DMS 273 (cell line): Measurements from ENCODE around the gene FYTTD1.
A peak's percentile ranks its signal among the peaks of the same experiment; 100 is the strongest.

Experiments
- DNase-seq: peaks from one replicate; lab custom pipeline; 2025; ENCODE audit not compliant: unreplicated experiment; lab: John Stamatoyannopoulos, UW

The FYTTD1 gene

DNA sequence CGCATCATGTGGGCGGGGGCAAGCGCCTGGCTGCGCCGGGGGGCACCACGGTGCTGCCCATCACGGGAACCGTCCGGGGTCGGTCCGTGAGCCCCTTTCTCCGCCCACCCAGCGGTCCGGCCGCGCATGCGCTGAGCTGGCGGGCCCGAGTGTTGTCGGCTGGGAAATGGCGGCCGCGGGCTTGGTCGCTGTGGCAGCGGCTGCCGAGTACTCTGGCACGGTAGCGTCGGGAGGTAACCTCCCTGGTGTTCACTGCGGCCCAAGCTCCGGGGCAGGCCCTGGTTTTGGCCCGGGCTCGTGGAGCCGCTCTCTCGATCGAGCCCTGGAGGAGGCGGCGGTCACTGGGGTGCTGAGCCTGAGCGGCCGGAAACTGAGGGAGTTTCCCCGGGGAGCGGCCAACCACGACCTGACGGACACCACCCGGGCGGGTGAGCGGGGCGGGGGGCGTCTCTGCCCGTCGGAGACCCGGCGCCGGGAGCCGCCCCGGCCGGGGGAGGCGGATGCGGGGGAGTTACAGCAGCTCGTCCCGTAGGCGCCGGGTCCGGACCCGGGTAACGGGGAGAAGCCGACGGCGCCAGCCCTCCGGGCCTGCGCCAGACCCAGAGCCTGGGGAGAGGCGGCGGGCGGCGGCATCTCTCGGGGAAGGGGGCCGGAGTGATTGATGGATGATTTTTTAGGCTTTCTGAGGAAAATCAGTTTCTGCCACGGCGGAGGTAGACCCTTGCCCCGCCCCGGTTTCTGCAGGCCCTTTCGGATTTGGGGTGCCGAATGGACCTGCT is 41.6 kb downstream of the FYTTD1 start, which contains the start of gene LRCH3:
TSS of gene LRCH3 (plus strand) at position 142 of the 779 bp plus-strand sequence. CDS start at position 167, 25 bp downstream.
- peak; percentile 95 for DNase-seq

DNA sequence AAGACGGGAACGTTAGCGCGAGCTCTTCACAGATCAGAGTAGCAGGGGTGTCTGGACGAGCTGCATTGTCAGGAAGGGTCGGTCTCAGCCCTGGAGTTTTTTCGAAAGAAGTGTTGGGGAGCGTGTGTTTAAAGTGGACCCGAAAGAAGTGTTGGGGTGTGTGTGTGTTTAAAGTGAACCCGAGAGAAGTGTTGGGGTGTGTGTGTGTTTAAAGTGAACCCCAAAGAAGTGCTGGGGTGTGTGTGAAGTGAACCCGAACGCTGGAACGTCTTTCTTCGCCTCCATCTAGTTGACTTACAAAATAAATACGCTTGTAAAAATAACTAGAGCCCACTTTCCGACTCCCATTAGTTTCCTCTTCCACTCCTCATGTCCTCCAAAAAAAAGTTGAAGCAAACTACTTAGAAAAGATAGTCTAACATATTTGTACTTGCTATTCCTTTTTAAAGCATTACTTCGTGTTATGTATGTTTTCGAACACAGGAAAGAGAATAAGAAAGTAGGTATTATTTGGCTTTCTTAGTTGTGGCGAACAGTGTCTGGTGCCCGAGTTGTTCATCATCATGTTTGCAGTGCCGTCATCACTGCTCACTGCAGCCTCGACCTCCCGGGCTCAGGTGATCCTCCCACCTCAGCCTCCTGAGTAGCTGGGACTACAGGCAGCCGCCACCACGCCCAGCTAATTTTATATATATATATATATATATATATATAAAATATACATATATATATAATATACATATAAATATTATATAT is 42.4 kb downstream of the FYTTD1 start:
- peak; percentile 75 for DNase-seq

DNA sequence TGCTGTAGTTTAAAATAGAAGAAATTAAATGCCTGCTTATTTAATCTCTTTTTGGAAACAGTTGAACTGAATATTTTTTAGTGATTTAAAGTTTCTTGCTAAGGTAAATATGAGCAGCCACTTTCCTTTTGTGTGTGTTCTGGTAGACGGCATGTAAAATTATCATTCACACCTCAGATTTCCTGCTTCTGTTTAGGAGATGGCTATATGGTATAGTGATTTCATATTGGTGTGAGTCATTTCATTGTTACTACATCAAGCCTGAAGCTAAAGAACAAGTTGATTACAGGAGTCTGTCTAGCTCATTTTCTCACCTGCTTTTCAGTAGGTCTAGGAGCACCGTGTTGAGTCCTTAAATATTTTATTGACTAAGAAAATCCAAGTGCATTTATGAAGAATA is 43.6 kb downstream of the FYTTD1 start:
- no peak for DNase-seq

DNA sequence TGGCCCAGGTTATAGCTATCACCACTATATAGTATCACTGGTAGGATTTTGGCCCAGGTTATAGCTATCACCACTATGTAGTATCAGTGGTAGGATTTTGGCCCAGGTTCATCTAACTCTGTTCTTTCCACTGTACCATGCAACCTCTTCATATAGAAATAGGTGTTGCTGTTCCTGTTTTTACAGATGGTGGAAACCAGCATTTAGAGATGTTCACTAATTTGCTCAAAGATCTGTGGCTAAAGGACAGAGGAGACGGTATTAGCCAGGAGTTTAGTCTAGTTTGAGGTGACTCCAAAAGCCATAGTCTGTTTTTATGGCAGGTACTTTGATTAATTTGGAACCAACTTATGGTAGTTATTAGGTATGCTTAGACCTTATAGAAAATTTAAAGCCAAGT is 44.4 kb downstream of the FYTTD1 start:
- DNase-seq, result no peak

DNA sequence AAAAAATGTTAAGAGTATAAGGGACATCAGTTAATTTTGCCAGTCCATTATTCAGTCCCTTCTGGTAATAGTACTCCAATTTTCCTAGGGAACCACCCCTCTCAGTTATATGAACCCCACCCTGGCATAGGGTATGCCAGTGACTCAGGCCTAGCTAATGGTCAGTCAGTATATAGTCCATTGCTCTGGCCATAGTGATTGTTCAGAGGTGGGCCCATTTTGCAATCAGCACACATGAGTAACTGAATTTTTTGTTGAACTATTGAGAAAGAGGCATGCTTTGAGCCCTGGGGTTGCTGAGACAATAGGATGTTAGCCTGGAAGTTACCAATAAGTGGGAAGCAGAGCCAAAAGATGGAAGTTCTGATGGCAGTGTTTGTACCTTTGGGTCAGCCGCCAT is 45.5 kb downstream of the FYTTD1 start:
- DNase-seq, result no peak

DNA sequence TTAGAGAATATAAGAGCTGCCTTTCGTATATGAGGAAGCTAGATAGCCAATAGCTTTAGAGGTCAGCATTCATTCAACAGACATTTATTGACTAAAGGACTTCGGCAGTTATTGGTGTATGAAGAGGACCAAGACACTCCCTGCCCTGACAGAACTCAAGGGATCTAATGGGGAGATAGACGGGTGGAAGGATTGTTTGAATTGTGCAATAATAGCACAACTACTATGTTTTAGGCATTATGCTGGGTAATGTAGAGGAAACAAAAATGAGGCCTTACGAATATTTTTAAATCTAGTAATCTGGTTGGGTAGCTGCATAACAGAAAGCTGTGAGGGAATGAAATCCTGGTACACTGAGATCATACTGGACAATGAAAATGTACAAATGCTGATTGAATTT is 46.4 kb downstream of the FYTTD1 start:
- no peak for DNase-seq

DNA sequence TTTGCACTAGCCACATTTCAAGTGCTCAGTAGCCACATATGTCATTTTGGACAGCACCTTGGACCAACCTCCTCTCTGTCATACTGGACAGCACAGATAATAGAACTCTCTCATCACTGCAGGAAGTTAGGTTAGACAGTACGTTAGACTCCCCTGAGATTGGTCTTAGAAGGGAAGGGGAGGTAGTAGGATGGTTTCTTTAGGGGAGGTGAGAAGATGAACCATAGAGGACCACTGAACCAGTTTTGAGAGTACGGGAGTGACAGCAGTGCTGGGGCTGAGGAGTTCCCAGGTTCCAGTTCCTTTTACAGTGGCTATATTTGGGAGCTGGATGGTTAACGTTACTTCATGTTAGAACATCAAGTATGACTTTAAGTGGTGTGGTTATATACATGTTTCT is 49.2 kb downstream of the FYTTD1 start:
- no peak for DNase-seq

DNA sequence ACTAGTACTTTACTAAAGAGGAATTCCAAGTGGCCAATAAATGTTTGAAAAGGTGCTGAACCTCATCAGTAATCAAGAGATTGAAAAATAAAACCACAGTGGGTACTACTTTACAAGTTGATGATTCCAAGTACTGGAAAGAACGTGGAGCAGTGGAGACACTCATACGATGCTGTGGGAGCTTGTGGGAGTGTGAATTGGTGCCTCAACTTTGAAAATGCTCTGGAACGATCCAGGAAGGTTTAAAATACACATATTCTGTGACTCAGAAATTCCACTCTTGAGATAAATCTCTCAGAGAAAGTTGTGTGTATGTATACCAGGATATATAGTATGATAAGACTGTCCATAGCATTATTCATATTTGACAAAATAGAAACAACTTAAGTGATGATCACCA is 50.7 kb downstream of the FYTTD1 start:
- DNase-seq, result no peak

DNA sequence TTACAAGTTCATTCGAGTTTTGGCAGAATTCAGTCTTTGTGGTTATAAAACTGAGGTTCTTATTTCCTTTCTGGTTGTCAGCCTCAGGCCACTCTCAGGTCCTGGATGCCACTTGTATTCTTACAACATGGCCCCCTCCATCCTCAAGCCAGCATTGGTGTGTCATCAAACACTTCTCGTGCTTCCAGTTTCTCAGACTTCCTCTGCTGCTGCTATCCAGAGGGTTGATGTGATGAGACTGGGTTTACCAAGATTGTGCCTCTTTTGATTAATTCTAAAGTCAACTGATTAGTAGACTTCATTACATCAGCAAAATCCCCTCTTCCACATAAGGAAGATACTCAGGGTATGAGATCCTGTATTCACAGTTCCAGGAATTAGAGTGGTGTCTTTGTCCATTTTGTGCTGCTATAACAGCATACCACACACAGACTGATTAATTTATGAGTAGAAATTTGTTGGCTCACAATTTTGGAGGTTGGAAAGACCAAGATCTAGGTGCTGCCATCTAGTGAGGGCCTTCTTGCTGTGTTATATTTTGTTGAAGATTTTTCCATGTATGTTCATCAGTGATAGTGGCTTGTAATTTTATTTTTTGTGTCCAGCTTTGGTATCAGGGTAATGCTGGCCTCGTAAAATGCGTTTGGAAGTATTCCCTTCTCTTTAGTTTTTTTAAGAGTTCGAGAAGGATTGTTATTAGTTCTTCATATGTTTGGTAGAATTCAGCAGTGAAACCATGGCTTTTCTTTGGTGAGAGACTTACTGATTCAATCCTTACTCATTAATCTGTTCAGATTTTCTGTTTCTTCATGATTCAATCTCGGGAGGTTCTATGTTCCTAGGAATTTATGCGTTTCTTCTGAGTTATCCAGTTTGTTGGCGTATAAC is 52.5 kb downstream of the FYTTD1 start:
- peak; percentile 62 for DNase-seq

DNA sequence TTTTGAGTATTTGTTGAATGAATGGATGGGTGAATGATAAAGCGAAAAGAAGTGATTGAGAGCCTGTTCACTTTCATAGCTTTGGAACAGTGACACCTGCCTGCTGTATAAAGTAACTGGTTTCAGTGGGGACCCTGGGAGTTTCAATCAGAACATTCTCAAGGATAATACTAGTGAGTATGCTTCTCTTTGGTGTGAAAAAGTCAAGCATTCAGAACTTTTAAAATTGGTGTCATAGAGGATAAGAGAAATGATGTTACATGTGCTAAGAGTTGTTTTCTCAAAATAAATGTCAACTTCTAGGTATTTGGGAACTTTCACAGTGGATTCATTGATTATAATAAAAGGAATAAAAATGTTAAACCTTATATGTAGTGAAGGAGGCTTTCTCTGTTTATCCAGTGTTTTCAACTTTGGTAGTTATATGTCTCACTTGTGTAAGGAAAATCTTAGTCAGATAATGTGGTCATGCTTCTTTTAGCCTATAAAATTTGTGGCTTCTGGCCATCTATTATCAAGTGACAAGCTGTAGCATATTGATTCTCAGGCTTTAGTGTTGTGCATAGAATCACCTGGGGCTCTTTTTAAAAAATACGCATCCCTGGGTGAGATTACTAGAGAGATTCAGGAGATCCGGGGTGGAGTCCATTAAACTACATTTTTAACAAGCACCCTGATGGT is 53.2 kb downstream of the FYTTD1 start:
- peak; percentile 27 for DNase-seq

DNA sequence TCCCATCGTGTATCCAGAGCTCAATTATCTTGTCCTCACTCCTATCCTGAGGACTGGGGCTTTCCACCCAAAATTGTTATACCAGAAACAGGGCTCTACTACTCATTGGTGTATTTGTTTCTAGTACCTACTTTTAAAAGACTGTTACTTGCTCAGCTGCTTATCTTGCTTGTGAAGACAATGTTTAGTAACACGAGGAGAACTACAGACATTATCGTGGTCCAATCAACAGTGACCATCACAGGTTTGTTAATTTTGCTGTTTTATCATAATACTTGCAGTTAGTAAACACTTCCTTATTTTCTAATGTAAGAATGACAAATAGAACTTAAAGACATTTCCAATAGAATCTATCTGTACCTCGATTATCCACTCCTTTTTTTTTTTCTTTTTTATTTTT is 54.8 kb downstream of the FYTTD1 start:
- DNase-seq, result no peak

DNA sequence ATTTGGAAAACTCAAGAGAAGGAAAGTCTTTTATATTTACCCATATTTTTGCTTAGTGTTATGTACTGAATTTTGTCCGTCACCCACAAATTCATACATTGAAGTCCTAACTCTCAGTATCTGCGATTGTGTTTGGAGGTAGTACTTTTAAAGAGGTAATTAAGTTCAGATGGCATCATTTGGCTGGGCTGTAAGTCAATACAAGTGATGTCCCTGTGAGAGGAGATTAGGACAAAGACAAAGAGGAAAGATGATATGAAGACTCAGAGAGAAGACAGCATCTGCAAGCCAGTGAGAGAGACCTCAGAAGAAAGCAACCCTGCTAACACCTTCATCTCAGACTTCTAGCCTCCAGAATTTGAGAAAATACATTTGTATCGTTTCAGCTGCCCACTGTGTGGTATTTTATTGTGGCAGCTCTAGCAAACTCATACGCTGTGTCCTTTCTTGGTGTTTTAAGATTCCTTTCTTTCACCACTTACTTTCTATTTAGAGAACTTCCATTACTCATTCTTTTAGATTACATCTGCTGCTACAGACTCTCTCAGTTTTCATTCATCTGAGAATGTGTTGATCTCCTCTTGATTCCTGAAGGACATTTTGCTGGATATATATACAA is 58.4 kb downstream of the FYTTD1 start:
- no peak for DNase-seq

DNA sequence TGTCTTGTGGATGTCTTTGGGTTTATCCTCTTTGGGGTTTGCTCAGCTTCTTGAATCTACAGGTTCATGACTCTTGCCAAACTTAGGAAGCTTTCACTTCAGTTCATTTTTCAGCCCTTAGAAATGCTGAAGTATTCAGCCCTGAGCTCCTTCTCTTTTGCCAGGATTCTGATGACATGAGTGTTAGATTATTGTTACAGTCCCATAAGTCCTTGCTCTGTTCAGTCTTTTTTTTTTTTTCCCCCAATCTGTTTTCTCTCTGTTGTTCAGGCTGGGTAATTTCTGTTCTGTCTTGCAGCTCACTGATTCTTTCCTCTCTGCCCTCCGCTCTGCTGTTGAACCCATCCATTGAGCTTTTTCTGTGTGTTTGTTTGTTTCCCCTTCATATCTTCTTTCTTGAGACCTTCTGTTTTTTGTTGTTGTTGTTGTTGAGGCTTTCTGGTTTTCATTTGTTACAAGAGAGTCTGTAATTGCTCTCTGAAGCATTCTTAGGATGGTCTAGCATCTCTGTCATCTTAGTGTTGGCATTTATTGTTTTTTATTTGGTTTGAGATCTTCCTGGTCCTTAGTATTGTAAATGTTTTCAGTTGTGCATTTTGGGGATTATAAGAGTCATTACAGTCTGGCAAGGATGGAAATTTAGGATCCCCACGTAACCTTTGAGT is 59.8 kb downstream of the FYTTD1 start:
- no peak for DNase-seq

DNA sequence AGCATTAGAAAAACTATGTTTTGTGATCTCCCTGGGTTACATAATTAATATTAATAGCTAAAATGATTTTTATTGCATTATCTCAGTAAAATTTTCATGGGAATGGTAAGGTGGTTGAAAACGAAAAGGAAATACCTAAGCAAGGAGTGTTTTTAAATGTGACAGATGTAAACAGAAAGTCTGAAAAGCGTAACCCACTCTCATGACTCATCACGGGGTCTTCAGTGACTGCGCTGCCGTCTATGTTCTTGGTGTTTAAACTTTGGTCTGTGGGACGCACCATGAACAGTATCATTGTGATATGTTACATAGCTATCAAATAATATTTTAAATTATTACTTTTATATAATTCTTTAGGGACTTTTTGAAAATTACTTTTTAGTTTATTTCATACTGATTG is 61.2 kb downstream of the FYTTD1 start:
- no peak for DNase-seq

DNA sequence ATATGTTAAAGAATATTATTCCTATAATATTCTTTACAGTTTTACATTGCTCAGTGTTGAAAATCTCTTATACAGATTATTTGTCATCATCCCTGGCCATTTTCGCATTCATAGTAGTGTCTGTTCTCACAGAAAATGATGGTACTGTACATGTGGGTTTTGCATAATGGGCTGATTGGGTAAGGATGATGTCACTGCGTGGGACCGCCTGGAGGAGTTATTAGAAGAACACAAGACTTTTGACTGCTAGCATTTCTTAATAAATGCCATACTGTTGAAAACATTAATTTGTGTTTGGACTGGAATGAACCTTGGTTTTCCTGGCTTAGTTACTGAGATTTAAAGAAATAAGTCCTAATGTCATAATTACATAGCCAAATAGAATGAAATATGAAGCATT is 61.7 kb downstream of the FYTTD1 start:
- no peak for DNase-seq

DNA sequence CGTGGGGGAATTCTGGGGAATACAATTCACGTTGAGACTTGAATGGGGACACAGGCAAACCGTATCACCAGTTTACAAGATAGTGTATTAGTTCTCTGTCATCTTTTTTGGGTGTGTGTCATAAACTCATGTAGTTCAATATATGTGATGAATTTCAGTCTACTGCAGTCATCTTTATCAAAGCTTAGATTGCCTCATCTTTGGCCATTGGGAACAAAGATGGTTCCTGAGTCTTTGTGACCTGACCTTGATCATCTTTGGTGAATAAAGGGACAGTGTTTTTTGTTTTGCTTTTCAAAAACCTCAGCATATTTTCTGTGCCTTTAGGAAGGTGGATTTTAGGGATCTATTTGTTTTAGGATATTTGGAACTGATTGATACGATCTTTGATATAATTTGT is 64.7 kb downstream of the FYTTD1 start:
- no peak for DNase-seq

DNA sequence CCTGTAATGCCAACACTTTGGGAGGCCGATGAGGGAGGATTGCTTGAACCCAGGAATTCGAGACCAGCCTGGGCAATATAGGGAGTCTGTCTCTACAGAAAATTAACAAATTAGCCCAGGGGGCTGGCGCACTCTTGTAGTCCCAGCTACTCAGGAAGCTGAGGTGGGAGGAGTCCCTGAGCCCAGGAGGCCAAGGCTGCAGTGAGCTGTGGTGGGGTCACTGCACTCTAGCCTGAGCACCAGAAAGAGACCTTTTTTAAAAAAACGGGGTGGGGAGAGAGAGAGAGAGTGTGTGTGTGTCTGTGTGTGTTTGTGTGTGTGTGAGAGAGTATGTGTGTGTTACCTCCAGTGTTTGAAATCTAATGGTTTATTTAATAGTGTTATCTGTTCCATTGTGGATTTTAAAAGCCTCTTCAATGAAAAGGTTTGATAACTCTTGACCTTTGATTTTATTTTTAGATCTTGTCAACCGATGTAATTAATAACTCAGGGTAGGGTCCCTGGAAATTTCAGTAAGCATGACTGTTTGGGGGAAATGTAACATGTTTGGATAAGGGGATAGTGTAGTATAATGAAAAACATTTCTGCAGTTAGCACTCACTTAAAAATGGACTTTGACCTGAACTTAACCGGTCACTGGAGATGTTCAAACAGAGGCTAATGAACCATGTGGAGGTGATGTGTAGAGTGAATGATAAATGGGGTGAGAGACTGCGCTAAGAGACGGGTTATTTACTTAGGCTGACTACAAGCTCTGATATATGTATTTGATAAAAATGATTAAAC is 71.1 kb downstream of the FYTTD1 start:
- no peak for DNase-seq

DNA sequence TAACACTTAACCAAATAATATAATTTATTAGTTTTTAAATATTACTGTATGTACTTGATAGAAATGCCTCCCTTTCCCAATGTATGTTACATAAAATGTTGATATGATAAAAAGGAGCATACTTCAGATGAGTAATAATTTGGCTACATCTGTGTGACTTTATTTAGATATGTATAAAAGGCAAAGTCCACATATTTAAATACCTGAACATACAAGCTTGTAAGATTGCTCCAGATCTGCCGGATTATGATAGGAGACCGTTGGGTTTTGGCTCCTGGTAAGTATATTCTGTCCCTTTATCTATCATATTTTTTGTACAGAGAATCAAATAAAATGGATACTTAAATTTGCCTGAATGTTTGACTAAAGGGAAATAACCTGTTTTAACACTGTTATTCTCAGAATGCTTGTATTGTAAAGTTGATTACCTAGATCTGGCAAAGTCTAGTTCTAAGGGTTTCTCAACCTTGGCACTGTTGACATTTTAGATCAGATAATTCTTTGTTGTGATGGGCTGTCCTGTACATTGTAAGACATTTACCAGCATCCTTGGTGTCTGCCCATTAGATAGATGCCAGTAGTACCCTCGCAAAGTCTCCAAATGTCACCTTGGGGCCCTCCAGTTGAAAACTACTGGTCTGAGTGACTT is 79.8 kb downstream of the FYTTD1 start:
- DNase-seq, result no peak
